A549 (cell line): ENCODE measurements around the gene SYT2. TPM values are rescaled to one million over a fixed set of nuclear protein-coding genes. Genes with fewer than 3 reads are reported as not detected.
A peak's percentile ranks its signal among the peaks of the same experiment; 100 is the strongest.
"Not testable (repeated sequence)": the region's sequence is repeated elsewhere in the genome, so short reads cannot be mapped to it uniquely, and the experiment has no call there.

Experiments used
- ATAC-seq, 2 experiments: fragments of 200-7000 bp in 1 of 2; fragments of >200 bp in 1 of 2; cut with Nextera tagmentation in 1 of 2; cut with Tn5 transposase in 1 of 2; 3 replicates each; pipeline versions ENCODE4 v1.8.0 to v1.9.1; 2018 to 2020; ENCODE audit warnings: mild to moderate bottlenecking in 1 of 2, moderate library complexity in 1 of 2
- CTCF ChIA-PET: fragments of 300-600 bp; sonication (Branson Sonifier 250); formaldehyde crosslinking; extraction: SDS; loops from one replicate; lab custom pipeline; 2021; ENCODE audit warnings: antibody characterized with exemption, inconsistent platforms; lab: Yijun Ruan, JAX
- POLR2A ChIA-PET: fragments of 350-600 bp; formaldehyde crosslinking; extraction: SDS; loops from one replicate; lab custom pipeline; 2021; ENCODE audit warnings: antibody characterized with exemption, inconsistent platforms; lab: Yijun Ruan, JAX
- DNase-seq, 2 experiments: peaks; one replicate each; pipeline versions ENCODE4 v3.0.0 to v3.0.0-alpha.2; 2011 to 2016; ENCODE audit warnings: low read depth in 1 of 2, low spot score in 1 of 2
- FAIRE-seq: peaks from 2 replicates; lab custom pipeline; 2011; peaks lifted over from hg19 to GRCh38; lab: Jason Lieb, UNC
- H3K27ac ChIP-seq, 2 experiments: fragments of >200 bp; sonication (Bioruptor Twin); formaldehyde crosslinking; 3 replicates each; pipeline ENCODE4 v1.5.1; 2016 to 2017
- H3K4me1 ChIP-seq: fragments of >200 bp; sonication (Bioruptor Twin); formaldehyde crosslinking; 3 replicates; pipeline ENCODE4 v1.6.1; 2016
- H3K4me2 ChIP-seq: fragments of >200 bp; sonication (Bioruptor Twin); formaldehyde crosslinking; 3 replicates; pipeline ENCODE4 v1.6.1; 2016
- H3K4me3 ChIP-seq: fragments of >200 bp; sonication (Bioruptor Twin); formaldehyde crosslinking; 3 replicates; pipeline ENCODE4 v1.5.1; 2016
- H3K9me3 ChIP-seq: fragments of >200 bp; sonication (Bioruptor Twin); formaldehyde crosslinking; 3 replicates; pipeline ENCODE4 v1.6.1; 2016
- CBX8 ChIP-seq: fragments of 200-600 bp; sonication (generic); IDR thresholded peaks from 2 replicates; pipeline ENCODE4 v1.6.1; 2016
- CHD4 ChIP-seq: fragments of 200-600 bp; sonication (generic); IDR thresholded peaks from 2 replicates; pipeline ENCODE4 v1.6.1; 2016; ENCODE audit warnings: antibody characterized with exemption, mild to moderate bottlenecking, borderline replicate concordance
- EP300 ChIP-seq, 2 experiments: fragments of >200 bp; sonication (Bioruptor Twin); formaldehyde crosslinking; IDR thresholded peaks; 2 replicates in 1 of 2; 3 replicates in 1 of 2; pipeline ENCODE4 v1.6.1; 2016 to 2017
- FOSL2 ChIP-seq, 2 experiments: fragments of 450-650 bp in 1 of 2; fragments of >200 bp in 1 of 2; sonication (Bioruptor Twin) in 1 of 2; formaldehyde crosslinking; IDR thresholded peaks; 2 replicates each; pipeline versions ENCODE4 v1.5.0 to v1.6.1; 2016 to 2020; ENCODE audit warnings: mild to moderate bottlenecking in 1 of 2, moderate library complexity in 1 of 2
- HDAC2 ChIP-seq: fragments of 200-600 bp; sonication (generic); IDR thresholded peaks from 2 replicates; pipeline ENCODE4 v1.6.1; 2016
- MAFK ChIP-seq: fragments of 450-650 bp; IDR thresholded peaks from 2 replicates; pipeline ENCODE4 v1.6.1; 2014; ENCODE audit not compliant: partially characterized antibody
- MYC ChIP-seq: IDR thresholded peaks from 2 replicates; pipeline ENCODE4 v1.6.1; 2012; ENCODE audit warnings: mild to moderate bottlenecking, inconsistent platforms, low read length, improper control_type of control experiment, borderline replicate concordance
- NPAS2 ChIP-seq: fragments of 250-450 bp; sonication (Bioruptor Pico); IDR thresholded peaks from 2 replicates; pipeline ENCODE4 v1.8.0; 2022; ENCODE audit warnings: mild to moderate bottlenecking, moderate library complexity, borderline replicate concordance
- POLR2A ChIP-seq: IDR thresholded peaks from 2 replicates; pipeline ENCODE4 v1.6.1; 2012; ENCODE audit warnings: mild to moderate bottlenecking, low read length
- RCOR1 ChIP-seq: fragments of 150-350 bp; IDR thresholded peaks from 2 replicates; pipeline ENCODE4 v1.6.1; 2014; ENCODE audit warnings: antibody characterized with exemption, low read length, low read depth
- RNF2 ChIP-seq: fragments of 200-600 bp; sonication (generic); IDR thresholded peaks from 2 replicates; pipeline ENCODE4 v1.6.1; 2016; ENCODE audit warnings: low read depth, mild to moderate bottlenecking, antibody characterized with exemption, moderate library complexity, borderline replicate concordance
- SMC3 ChIP-seq: fragments of >200 bp; sonication (Bioruptor Twin); formaldehyde crosslinking; IDR thresholded peaks from 3 replicates; pipeline ENCODE4 v1.6.1; 2018; ENCODE audit warnings: inconsistent platforms
- ZC3H11A ChIP-seq: fragments of 450-650 bp; IDR thresholded peaks from 2 replicates; pipeline ENCODE4 v1.6.1; 2014; ENCODE audit warnings: antibody characterized with exemption, mild to moderate bottlenecking
- ZSCAN20 ChIP-seq: fragments of 250-450 bp; sonication (Bioruptor Pico); IDR thresholded peaks from 2 replicates; pipeline ENCODE4 v1.8.0; 2022; ENCODE audit warnings: mild to moderate bottlenecking, moderate library complexity
- WGBS: methylation state at CpG from one replicate; pipeline ENCODE4 v1.1.6; 2017; ENCODE audit errors: missing lambda C conversion rate; 5-methylcytosine and 5-hydroxymethylcytosine counted together
- polyA plus RNA-seq, 4 experiments: library from polyadenylated mRNA; depleted of rRNA in 3 of 4; stranded (reverse); fragments of >200 nt; fragmentation: RNase III in 1 of 4; extraction: RNeasy Plus Mini Kit Qiagen cat#74134 plus additional on column Dnase treatment in 1 of 4; gene quantifications; 2 replicates in 3 of 4; 3 replicates in 1 of 4; pipeline ENCODE4 v1.2.3, GENCODE V29; 2011 to 2017
- TF ChIP-seq, protein P1 (sequence below): fragments of 200-600 bp; sonication (generic); IDR thresholded peaks from 2 replicates; pipeline ENCODE4 v1.6.1; 2016; ENCODE audit warnings: antibody characterized with exemption, mild to moderate bottlenecking, moderate library complexity
- TF ChIP-seq, protein P2 (sequence below): fragments of 250-450 bp; sonication (Bioruptor Pico); IDR thresholded peaks from 2 replicates; pipeline ENCODE4 v1.5.0; 2020; ENCODE audit warnings: low read depth, mild to moderate bottlenecking, moderate library complexity
- TF ChIP-seq, protein P3 (sequence below): IDR thresholded peaks from 2 replicates; pipeline ENCODE4 v1.6.1; 2012
- TF ChIP-seq, protein P4 (sequence below): IDR thresholded peaks from 2 replicates; pipeline ENCODE4 v1.6.1; 2012
- TF ChIP-seq, protein P5 (sequence below): fragments of 450-650 bp; IDR thresholded peaks from 2 replicates; pipeline ENCODE4 v1.6.1; 2014; ENCODE audit warnings: antibody characterized with exemption
- TF ChIP-seq, protein P6 (sequence below): fragments of 250-450 bp; sonication (Bioruptor Pico); IDR thresholded peaks from 2 replicates; pipeline ENCODE4 v1.5.0; 2021; ENCODE audit warnings: mild to moderate bottlenecking, moderate library complexity, borderline replicate concordance

The SYT2 gene
- polyA plus RNA-seq, 2 of the 4 experiments (the other 2 are of a cell fraction) = 0.03 to 0.04 TPM

DNA sequence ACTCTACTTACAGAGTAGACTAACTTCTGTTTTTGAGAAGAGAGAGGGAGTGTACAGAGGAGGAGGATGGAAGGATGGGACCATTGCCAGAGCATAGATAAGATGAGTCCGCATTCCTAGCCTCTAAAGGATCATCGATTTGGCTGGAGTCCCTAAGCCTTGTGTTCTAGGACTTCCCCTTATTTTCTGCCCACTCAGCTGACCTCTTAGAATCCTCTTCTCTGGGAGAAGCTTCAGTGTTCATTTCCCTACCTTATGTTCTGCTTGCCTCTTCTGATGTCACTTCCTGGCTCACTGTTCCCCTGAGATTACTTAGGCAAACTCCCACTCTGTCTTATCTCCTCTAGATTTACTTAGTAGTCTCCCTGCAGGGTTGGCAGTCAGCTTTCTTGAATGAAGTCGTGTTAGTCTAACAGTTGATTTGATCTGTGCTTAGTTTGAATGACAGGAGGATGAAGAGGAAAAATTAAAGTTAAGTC lies 156.7 kb downstream of the SYT2 start:
- Histone ChIP-seq H3K4me3 (no peak overlapping the region), H3K9me3 (no peaks in the 10 kb centered on the region), H3K4me2 (peak overlapping the region; percentile 18; the same call in 1 of the 3 replicates), H3K4me1 (peaks cover 13% of the 10 kb centered on the region), H3K27ac (no peak overlapping the region)
- DNase-seq = peak in 1 of 2 experiments; percentile 29
- ChIA-PET CTCF (interaction anchor here (1.2 to 1.5 kb wide), 2 partner anchors 9 to 18 kb away, joined by 4 read pairs; no protein-coding TSS in a partner anchor), POLR2A (no interaction called here)
- no peak for FAIRE-seq
- WGBS = 52% methylated on average over 3 of the region's 3 CpGs
- ATAC-seq = peak in 1 of 2 experiments; percentile 66; a peak in 3 of 6 replicates
- TF ChIP-seq RCOR1 (no peak), SMC3 (no peak), ZC3H11A (no peak), RNF2 (no peak), MYC (no peak), EP300 (IDR thresholded peaks at IDR 0.05) (no peak)

DNA sequence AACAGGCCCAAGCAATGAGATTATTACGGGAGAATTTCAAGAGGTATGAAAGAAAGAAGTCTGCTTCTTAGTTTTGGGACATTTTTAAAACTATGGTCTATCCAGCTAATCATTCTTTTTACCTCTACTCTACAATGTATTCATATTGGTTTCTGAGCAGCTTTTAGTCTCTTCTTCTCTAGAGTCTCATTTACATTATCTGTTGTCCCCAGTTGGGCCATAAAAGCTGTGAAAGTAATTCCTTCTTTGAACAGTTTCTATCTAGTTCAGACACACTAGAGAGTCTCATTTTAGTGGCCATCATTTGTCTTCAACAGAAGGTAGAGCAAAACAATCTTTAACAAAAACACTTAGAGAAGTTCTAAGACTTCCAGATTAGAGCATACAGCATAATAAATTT lies 157.2 kb downstream of the SYT2 start:
- H3K9me3 ChIP-seq, FAIRE-seq, POLR2A ChIA-PET, H3K27ac ChIP-seq, ATAC-seq, H3K4me3 ChIP-seq, H3K4me2 ChIP-seq, DNase-seq: not testable (repeated sequence)
- CTCF ChIA-PET = interaction anchor here (1.2 to 1.5 kb wide), 2 partner anchors 9 to 18 kb away, joined by 4 read pairs; no protein-coding TSS in a partner anchor
- H3K4me1 ChIP-seq = peaks cover 13% of the 10 kb centered on the region
- WGBS = 92% methylated on average over 1 of the region's 1 CpG

DNA sequence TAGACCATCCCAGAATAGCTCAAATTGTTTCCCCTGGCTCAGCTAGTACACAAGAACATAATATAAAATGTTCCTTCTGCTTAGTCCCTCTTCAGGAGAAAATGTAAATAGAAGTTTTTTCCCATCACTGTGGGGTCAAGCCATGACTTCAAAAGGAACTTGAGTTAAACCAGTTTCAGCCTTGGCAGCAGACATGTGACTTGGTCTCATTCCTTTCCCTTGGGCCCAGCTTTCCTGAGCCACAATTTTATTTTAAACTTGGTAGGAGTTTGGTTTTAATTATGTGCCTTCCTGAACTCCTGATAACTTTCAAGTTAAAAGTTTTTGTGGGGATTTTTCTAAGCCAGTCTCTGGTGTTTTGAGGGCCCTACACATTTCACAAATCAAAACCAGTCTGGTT lies 157.6 kb downstream of the SYT2 start:
- POLR2A ChIA-PET, DNase-seq, H3K4me3 ChIP-seq, H3K27ac ChIP-seq, ATAC-seq, H3K4me1 ChIP-seq, H3K4me2 ChIP-seq, H3K9me3 ChIP-seq, FAIRE-seq: not testable (repeated sequence)
- CTCF ChIA-PET = interaction anchor here (1.5 kb wide), 1 partner anchor 19 kb away, joined by 4 read pairs; no protein-coding TSS in a partner anchor

DNA sequence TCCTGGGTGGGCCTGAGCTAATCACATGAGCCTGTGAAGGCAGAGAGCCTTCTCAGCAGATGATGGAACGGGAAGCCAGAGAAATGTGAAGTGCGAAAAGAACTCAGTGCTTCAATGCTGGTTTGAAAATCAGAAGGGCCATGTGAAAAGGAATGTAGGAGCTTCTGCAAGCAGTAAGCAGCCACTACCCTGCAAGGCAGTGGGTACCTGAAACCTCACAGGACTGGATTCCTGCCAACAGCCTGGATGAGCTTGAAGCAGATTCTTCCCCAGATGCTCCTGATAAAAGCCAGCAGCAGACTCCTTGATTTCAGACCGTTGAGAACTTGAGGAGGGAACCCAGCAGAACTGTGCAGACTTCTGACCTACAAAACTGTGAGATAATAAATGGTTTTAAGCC lies 158.6 kb downstream of the SYT2 start:
- peaks cover 9% of the 10 kb centered on the region for H3K4me1 ChIP-seq
- DNase-seq (no peak), ATAC-seq (no peak)
- WGBS = 87% methylated on average over 3 of the region's 3 CpGs
- H3K4me3 ChIP-seq = no peak overlapping the region
- TF ChIP-seq, protein P1, sequence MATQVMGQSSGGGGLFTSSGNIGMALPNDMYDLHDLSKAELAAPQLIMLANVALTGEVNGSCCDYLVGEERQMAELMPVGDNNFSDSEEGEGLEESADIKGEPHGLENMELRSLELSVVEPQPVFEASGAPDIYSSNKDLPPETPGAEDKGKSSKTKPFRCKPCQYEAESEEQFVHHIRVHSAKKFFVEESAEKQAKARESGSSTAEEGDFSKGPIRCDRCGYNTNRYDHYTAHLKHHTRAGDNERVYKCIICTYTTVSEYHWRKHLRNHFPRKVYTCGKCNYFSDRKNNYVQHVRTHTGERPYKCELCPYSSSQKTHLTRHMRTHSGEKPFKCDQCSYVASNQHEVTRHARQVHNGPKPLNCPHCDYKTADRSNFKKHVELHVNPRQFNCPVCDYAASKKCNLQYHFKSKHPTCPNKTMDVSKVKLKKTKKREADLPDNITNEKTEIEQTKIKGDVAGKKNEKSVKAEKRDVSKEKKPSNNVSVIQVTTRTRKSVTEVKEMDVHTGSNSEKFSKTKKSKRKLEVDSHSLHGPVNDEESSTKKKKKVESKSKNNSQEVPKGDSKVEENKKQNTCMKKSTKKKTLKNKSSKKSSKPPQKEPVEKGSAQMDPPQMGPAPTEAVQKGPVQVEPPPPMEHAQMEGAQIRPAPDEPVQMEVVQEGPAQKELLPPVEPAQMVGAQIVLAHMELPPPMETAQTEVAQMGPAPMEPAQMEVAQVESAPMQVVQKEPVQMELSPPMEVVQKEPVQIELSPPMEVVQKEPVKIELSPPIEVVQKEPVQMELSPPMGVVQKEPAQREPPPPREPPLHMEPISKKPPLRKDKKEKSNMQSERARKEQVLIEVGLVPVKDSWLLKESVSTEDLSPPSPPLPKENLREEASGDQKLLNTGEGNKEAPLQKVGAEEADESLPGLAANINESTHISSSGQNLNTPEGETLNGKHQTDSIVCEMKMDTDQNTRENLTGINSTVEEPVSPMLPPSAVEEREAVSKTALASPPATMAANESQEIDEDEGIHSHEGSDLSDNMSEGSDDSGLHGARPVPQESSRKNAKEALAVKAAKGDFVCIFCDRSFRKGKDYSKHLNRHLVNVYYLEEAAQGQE = no peak
- TF ChIP-seq, protein P2, sequence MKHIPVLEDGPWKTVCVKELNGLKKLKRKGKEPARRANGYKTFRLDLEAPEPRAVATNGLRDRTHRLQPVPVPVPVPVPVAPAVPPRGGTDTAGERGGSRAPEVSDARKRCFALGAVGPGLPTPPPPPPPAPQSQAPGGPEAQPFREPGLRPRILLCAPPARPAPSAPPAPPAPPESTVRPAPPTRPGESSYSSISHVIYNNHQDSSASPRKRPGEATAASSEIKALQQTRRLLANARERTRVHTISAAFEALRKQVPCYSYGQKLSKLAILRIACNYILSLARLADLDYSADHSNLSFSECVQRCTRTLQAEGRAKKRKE (CRISPR knock-in tag) = no peak
- TF ChIP-seq EP300 (IDR thresholded peaks at IDR 0.05) (no peak), NPAS2 (CRISPR knock-in tag) (no peak), CBX8 (no peak), CHD4 (no peak), FOSL2 (IDR thresholded peaks at IDR 0.05) (no peak), FOSL2 (CRISPR knock-in tag; IDR thresholded peaks at IDR 0.05) (no peak), MAFK (no peak), ZSCAN20 (CRISPR knock-in tag) (no peak), POLR2A (no peak), HDAC2 (no peak), ZC3H11A (no peak), MYC (no peak)
- TF ChIP-seq, protein P3, sequence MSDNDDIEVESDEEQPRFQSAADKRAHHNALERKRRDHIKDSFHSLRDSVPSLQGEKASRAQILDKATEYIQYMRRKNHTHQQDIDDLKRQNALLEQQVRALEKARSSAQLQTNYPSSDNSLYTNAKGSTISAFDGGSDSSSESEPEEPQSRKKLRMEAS = no peak
- TF ChIP-seq, protein P4, sequence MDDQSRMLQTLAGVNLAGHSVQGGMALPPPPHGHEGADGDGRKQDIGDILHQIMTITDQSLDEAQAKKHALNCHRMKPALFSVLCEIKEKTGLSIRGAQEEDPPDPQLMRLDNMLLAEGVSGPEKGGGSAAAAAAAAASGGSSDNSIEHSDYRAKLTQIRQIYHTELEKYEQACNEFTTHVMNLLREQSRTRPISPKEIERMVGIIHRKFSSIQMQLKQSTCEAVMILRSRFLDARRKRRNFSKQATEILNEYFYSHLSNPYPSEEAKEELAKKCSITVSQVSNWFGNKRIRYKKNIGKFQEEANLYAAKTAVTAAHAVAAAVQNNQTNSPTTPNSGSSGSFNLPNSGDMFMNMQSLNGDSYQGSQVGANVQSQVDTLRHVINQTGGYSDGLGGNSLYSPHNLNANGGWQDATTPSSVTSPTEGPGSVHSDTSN = no peak
- TF ChIP-seq, protein P5, sequence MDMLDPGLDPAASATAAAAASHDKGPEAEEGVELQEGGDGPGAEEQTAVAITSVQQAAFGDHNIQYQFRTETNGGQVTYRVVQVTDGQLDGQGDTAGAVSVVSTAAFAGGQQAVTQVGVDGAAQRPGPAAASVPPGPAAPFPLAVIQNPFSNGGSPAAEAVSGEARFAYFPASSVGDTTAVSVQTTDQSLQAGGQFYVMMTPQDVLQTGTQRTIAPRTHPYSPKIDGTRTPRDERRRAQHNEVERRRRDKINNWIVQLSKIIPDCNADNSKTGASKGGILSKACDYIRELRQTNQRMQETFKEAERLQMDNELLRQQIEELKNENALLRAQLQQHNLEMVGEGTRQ = no peak
- TF ChIP-seq, protein P6, sequence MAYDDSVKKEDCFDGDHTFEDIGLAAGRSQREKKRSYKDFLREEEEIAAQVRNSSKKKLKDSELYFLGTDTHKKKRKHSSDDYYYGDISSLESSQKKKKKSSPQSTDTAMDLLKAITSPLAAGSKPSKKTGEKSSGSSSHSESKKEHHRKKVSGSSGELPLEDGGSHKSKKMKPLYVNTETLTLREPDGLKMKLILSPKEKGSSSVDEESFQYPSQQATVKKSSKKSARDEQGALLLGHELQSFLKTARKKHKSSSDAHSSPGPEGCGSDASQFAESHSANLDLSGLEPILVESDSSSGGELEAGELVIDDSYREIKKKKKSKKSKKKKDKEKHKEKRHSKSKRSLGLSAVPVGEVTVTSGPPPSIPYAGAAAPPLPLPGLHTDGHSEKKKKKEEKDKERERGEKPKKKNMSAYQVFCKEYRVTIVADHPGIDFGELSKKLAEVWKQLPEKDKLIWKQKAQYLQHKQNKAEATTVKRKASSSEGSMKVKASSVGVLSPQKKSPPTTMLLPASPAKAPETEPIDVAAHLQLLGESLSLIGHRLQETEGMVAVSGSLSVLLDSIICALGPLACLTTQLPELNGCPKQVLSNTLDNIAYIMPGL (CRISPR knock-in tag) = no peak
- TF ChIP-seq, all 56 proteins: peak for 0
- Histone ChIP-seq H3K4me2 (no peak overlapping the region), H3K9me3 (no peaks in the 10 kb centered on the region), H3K27ac (no peak overlapping the region)
- no peak for FAIRE-seq
- ChIA-PET CTCF (no interaction called here), POLR2A (no interaction called here)
